ENCODE data around the gene RNF167.
A peak's percentile ranks its signal among the peaks of the same experiment; 100 is the strongest.

- TF ChIP-seq CTCF (IDR thresholded peaks at IDR 0.05) (peak in 2 of 4 donors; percentile 26 to 31), POLR2A (IDR thresholded peaks at IDR 0.05) (no peak)
These were observed 5.7 kb upstream of the RNF167 start for GRCh38 chr17:4934173-4934979.
